K562 (cell line): ENCODE measurements around the gene CCR5AS.

Experiments
- ARHGAP35 ChIP-seq: fragments of 450-650 bp; IDR thresholded peaks from 2 replicates; pipeline ENCODE4 v1.6.1; 2018; ENCODE audit not compliant: partially characterized antibody
- CBFA2T3 ChIP-seq: fragments of 450-650 bp; IDR thresholded peaks from 2 replicates; pipeline ENCODE4 v1.6.1; 2017
- CHCHD3 ChIP-seq: fragments of 250-450 bp; sonication (Bioruptor Pico); IDR thresholded peaks from 2 replicates; pipeline ENCODE4 v2.1.2; 2022; ENCODE audit warnings: mild to moderate bottlenecking
- CTBP1 ChIP-seq: fragments of 450-650 bp; IDR thresholded peaks from 2 replicates; pipeline ENCODE4 v1.6.1; 2016; ENCODE audit warnings: borderline replicate concordance
- EHMT2 ChIP-seq: fragments of 450-650 bp; IDR thresholded peaks from 2 replicates; pipeline ENCODE4 v1.6.1; 2018; ENCODE audit warnings: antibody characterized with exemption
- FOXK2 ChIP-seq, 2 experiments: fragments of 450-650 bp; IDR thresholded peaks in 1 of 2; conservative IDR thresholded peaks in 1 of 2; 2 replicates each; pipeline ENCODE4 v1.6.1; 2016; ENCODE audit warnings: low read depth in 2 of 2, mild to moderate bottlenecking in 1 of 2
- HMG20B ChIP-seq: fragments of 250-450 bp; sonication (Bioruptor Pico); IDR thresholded peaks from 2 replicates; pipeline ENCODE4 v1.5.0; 2021; ENCODE audit warnings: mild to moderate bottlenecking
- ILK ChIP-seq: fragments of 450-650 bp; IDR thresholded peaks from 2 replicates; pipeline ENCODE4 v1.6.1; 2016; ENCODE audit warnings: missing genetic modification characterization, low read depth, mild to moderate bottlenecking, missing compliant biosample characterization, moderate library complexity, borderline replicate concordance
- LEF1 ChIP-seq: fragments of 450-650 bp; IDR thresholded peaks from 2 replicates; pipeline ENCODE4 v1.6.1; 2016; ENCODE audit warnings: mild to moderate bottlenecking
- MECOM ChIP-seq: fragments of 250-450 bp; sonication (Bioruptor Pico); IDR thresholded peaks from 2 replicates; pipeline ENCODE4 v1.8.0; 2022; ENCODE audit warnings: inconsistent platforms
- SLC30A9 ChIP-seq: fragments of 250-450 bp; sonication (Bioruptor Pico); IDR thresholded peaks from 2 replicates; pipeline ENCODE4 v1.8.0; 2022; ENCODE audit warnings: mild to moderate bottlenecking, moderate library complexity
- SRSF7 ChIP-seq: fragments of 200-400 bp; formaldehyde crosslinking; optimal IDR thresholded peaks from 2 replicates; pipeline ENCODE3; 2017; ENCODE audit warnings: mild to moderate bottlenecking, low read depth, low read length
- TBL1XR1 ChIP-seq, 2 experiments: IDR thresholded peaks; 2 replicates each; pipeline ENCODE4 v1.6.1; 2012; ENCODE audit warnings: improper control_type of control experiment in 2 of 2, low read length in 2 of 2, mild to moderate bottlenecking in 1 of 2
- TF ChIP-seq, protein P1 (sequence below): fragments of 200-400 bp; formaldehyde crosslinking; IDR thresholded peaks from 2 replicates; pipeline ENCODE4 v1.6.1; 2017; ENCODE audit warnings: mild to moderate bottlenecking, low read depth, low read length, moderate library complexity
- TF ChIP-seq, protein P2 (sequence below), 2 experiments: fragments of 450-650 bp in 1 of 2; sonication (generic) in 1 of 2; formaldehyde crosslinking in 1 of 2; IDR thresholded peaks; 2 replicates each; pipeline versions ENCODE4 v1.7.1 to v1.9.0; 2016 to 2022; ENCODE audit warnings: inconsistent platforms in 1 of 2, mild to moderate bottlenecking in 1 of 2, missing genetic modification reagents in 1 of 2

CCR5AS gene

DNA sequence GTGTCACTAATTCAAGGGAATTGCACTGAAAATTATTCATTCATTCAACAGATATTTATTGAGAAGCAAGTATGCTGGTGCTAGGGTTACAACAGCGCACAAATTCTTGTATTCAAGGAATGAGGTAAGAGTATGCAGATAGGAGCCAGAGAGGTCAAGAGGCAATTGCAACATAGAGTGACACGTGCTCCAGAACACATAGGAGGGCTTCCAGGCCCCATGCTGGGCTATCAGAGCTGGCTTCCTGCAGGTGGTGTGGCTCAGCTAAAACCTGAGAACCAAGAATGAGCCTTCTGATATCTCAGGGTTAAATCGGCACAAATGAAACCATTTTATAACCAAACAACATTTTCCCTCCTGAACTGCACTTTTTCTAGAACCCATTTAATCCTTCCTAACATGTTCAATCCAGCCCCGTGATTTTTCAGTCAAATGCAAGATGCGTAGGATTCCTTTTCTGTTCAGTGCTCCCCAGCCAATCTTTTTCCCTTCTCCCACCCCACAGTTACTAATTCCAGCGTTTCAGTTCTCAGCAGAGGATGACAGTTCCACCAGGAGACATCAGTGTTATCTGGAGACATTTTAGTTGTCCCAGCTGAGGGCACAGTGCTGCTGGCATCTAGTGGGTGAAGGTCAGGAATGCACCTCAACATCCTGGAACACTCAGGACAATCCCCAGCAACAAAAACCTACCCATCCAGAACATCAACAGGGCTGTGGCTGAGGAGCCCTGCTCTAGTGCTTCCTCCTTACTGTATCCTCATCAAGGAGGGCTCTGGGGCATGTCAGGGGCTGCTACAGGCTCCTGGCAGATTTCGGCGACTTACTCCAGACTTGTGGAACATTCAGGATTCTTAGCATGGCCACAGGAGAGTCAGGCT, 13.1 kb downstream of the CCR5AS start (continued):
- TF ChIP-seq, protein P1, sequence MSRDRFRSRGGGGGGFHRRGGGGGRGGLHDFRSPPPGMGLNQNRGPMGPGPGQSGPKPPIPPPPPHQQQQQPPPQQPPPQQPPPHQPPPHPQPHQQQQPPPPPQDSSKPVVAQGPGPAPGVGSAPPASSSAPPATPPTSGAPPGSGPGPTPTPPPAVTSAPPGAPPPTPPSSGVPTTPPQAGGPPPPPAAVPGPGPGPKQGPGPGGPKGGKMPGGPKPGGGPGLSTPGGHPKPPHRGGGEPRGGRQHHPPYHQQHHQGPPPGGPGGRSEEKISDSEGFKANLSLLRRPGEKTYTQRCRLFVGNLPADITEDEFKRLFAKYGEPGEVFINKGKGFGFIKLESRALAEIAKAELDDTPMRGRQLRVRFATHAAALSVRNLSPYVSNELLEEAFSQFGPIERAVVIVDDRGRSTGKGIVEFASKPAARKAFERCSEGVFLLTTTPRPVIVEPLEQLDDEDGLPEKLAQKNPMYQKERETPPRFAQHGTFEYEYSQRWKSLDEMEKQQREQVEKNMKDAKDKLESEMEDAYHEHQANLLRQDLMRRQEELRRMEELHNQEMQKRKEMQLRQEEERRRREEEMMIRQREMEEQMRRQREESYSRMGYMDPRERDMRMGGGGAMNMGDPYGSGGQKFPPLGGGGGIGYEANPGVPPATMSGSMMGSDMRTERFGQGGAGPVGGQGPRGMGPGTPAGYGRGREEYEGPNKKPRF, result no peak
- TF ChIP-seq ILK (no peak), FOXK2 (conservative IDR thresholded peaks at IDR 0.05 in 1 of 2, IDR thresholded peaks at IDR 0.05 in 1 of 2; ENCODE audit: low read depth in 2 of 2) (peak; percentile 23 to 42; a peak in 1 of 4 replicates), TBL1XR1 (IDR thresholded peaks at IDR 0.05; ENCODE audit: low read length in 2 of 2) (no peak), CHCHD3 (CRISPR knock-in tag) (no peak), SLC30A9 (CRISPR knock-in tag) (no peak), ARHGAP35 (no peak), EHMT2 (no peak), CBFA2T3 (peak; percentile 60), SRSF7 (no peak), CTBP1 (peak; percentile 27; the same call in 1 of the 2 replicates), MECOM (CRISPR knock-in tag) (no peak), LEF1 (peak; percentile 42; the same call in 1 of the 2 replicates), HMG20B (CRISPR knock-in tag) (no peak)
- TF ChIP-seq, protein P2, sequence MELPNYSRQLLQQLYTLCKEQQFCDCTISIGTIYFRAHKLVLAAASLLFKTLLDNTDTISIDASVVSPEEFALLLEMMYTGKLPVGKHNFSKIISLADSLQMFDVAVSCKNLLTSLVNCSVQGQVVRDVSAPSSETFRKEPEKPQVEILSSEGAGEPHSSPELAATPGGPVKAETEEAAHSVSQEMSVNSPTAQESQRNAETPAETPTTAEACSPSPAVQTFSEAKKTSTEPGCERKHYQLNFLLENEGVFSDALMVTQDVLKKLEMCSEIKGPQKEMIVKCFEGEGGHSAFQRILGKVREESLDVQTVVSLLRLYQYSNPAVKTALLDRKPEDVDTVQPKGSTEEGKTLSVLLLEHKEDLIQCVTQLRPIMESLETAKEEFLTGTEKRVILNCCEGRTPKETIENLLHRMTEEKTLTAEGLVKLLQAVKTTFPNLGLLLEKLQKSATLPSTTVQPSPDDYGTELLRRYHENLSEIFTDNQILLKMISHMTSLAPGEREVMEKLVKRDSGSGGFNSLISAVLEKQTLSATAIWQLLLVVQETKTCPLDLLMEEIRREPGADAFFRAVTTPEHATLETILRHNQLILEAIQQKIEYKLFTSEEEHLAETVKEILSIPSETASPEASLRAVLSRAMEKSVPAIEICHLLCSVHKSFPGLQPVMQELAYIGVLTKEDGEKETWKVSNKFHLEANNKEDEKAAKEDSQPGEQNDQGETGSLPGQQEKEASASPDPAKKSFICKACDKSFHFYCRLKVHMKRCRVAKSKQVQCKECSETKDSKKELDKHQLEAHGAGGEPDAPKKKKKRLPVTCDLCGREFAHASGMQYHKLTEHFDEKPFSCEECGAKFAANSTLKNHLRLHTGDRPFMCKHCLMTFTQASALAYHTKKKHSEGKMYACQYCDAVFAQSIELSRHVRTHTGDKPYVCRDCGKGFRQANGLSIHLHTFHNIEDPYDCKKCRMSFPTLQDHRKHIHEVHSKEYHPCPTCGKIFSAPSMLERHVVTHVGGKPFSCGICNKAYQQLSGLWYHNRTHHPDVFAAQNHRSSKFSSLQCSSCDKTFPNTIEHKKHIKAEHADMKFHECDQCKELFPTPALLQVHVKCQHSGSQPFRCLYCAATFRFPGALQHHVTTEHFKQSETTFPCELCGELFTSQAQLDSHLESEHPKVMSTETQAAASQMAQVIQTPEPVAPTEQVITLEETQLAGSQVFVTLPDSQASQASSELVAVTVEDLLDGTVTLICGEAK (IDR thresholded peaks at IDR 0.05), result no peak
- TF ChIP-seq, protein P2 (CRISPR knock-in tag; IDR thresholded peaks at IDR 0.05), result no peak
